ENCODE measurements around the gene PDCD2L.

- TF ChIP-seq CTCF (IDR thresholded peaks at IDR 0.05) (no peak), POLR2A (IDR thresholded peaks at IDR 0.05) (no peak)
Measured at GRCh38 chr19:34454685-34455084, 50.5 kb downstream of the PDCD2L start.

Data from upper lobe of left lung (tissue), 4 donors.